Spleen (tissue), 7 donors: ENCODE measurements around the gene SPDYC.

Source experiments
- CTCF ChIP-seq, 11 experiments: fragments of 200-600 bp in 7 of 11; fragments of 450-650 bp in 4 of 11; sonication (generic) in 4 of 11; IDR thresholded peaks in 8 of 11; conservative IDR thresholded peaks in 3 of 11; 1 replicate in 7 of 11; 2 replicates in 4 of 11; pipeline versions ENCODE4 v1.4.0 to v1.8.0; 2016 to 2021; ENCODE audit warnings: antibody characterized with exemption in 11 of 11, inconsistent platforms in 4 of 11, mild to moderate bottlenecking in 1 of 11
- POLR2A ChIP-seq, 3 donors: fragments of 450-650 bp; IDR thresholded peaks; one replicate each; pipeline ENCODE4 v1.5.1; 2017; ENCODE audit warnings: antibody characterized with exemption in 3 of 3, mild to moderate bottlenecking in 1 of 3
- POLR2AphosphoS5 ChIP-seq, 3 donors: sonication (generic); formaldehyde crosslinking; IDR thresholded peaks; one replicate each; pipeline ENCODE4 v1.5.1; 2017; ENCODE audit warnings: antibody characterized with exemption in 3 of 3
- donor health status: DM: no; HTN: no; CAD: no; lungs with moderate emphysema.
- donor health status: DM: no; HTN: no; CAD: no.
- donor health status: DM: no; HTN: no; CAD: no.

GRCh38 chr11:65204646-65205601 lies 34.9 kb downstream of the SPDYC start:
- TF ChIP-seq POLR2A (IDR thresholded peaks at IDR 0.05) (no peak), CTCF (IDR thresholded peaks at IDR 0.05 in 8 of 11, conservative IDR thresholded peaks at IDR 0.05 in 3 of 11) (peak; percentile 71 to 96 (median 89)), POLR2AphosphoS5 (IDR thresholded peaks at IDR 0.05) (peak in 2 of 3 donors; percentile 18 to 67)
